Ascending aorta (tissue), 2 donors: Measurements from ENCODE around the gene SORD. TPM values are rescaled to one million over a fixed set of nuclear protein-coding genes. Genes with fewer than 3 reads are reported as not detected.
A peak's percentile ranks its signal among the peaks of the same experiment; 100 is the strongest.
"Not testable (repeated sequence)": the region's sequence is repeated elsewhere in the genome, so short reads cannot be mapped to it uniquely, and the experiment has no call there.

ENCODE experiments used
- DNase-seq, 2 donors: peaks; one replicate each; pipeline ENCODE4 v3.0.0-alpha.2; 2019; ENCODE audit warnings: low spot score in 2 of 2
- H3K27ac ChIP-seq, 2 donors: fragments of 200-600 bp; sonication (generic); one replicate each; pipeline ENCODE4 v1.5.1; 2016 to 2017; ENCODE audit warnings: mild to moderate bottlenecking in 1 of 2
- H3K27me3 ChIP-seq: fragments of 200-600 bp; sonication (generic); one replicate; pipeline ENCODE4 v1.5.1; 2017
- H3K36me3 ChIP-seq, 2 donors: fragments of 200-600 bp; sonication (generic); one replicate each; pipeline ENCODE4 v1.5.1; 2016
- H3K4me1 ChIP-seq, 2 donors: fragments of 200-600 bp; sonication (generic); one replicate each; pipeline ENCODE4 v1.5.1; 2016 to 2017; ENCODE audit warnings: mild to moderate bottlenecking in 1 of 2
- H3K4me3 ChIP-seq, 2 donors: fragments of 200-600 bp; sonication (generic); one replicate each; pipeline ENCODE4 v1.5.1; 2016 to 2017; ENCODE audit warnings: mild to moderate bottlenecking in 1 of 2
- H3K9me3 ChIP-seq, 2 donors: fragments of 200-600 bp; sonication (generic); one replicate each; pipeline ENCODE4 v1.5.1; 2016
- intact Hi-C: fragments of 100-400 bp; cut with DNase I; formaldehyde crosslinking; loops from one replicate; pipeline ENCODE4 v1.15.1; 2023
- total RNA-seq: library from RNA; depleted of rRNA; stranded (reverse); fragments of >200 nt; gene quantifications from one replicate; pipeline ENCODE4 v1.1.0, GENCODE V29; 2016
- TF ChIP-seq, protein P1 (sequence below), 3 experiments: fragments of 200-600 bp in 2 of 3; fragments of 450-650 bp in 1 of 3; sonication (generic) in 2 of 3; IDR thresholded peaks; one replicate each; pipeline ENCODE4 v1.5.1; 2016 to 2019; ENCODE audit warnings: antibody characterized with exemption in 3 of 3, mild to moderate bottlenecking in 1 of 3, moderate library complexity in 1 of 3

SORD gene
- total RNA-seq, 1 donor from 2014 or later = 6.5 TPM

DNA sequence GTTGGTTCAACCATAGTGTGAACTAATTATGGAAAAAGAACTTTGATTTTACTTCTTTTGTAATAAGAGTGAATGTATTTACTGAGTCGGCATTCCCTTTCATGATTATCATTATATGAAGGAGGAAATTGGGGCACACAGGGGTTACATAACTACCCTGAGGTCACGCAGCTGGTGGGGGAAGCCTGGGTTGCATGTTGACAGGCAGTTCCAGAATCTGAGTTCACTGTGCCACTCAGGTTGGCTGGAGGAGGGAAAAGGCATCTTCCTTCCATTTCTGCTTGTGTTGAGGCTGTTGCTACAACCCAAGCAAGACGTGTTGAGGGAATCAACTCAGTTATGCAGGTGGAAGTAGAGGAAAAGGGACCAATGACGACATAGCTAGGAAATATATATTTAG is 11.1 kb downstream of the SORD start:
- H3K9me3 ChIP-seq, H3K36me3 ChIP-seq, H3K27ac ChIP-seq, intact Hi-C loops, H3K4me3 ChIP-seq, H3K4me1 ChIP-seq, DNase-seq, H3K27me3 ChIP-seq: not testable (repeated sequence)

DNA sequence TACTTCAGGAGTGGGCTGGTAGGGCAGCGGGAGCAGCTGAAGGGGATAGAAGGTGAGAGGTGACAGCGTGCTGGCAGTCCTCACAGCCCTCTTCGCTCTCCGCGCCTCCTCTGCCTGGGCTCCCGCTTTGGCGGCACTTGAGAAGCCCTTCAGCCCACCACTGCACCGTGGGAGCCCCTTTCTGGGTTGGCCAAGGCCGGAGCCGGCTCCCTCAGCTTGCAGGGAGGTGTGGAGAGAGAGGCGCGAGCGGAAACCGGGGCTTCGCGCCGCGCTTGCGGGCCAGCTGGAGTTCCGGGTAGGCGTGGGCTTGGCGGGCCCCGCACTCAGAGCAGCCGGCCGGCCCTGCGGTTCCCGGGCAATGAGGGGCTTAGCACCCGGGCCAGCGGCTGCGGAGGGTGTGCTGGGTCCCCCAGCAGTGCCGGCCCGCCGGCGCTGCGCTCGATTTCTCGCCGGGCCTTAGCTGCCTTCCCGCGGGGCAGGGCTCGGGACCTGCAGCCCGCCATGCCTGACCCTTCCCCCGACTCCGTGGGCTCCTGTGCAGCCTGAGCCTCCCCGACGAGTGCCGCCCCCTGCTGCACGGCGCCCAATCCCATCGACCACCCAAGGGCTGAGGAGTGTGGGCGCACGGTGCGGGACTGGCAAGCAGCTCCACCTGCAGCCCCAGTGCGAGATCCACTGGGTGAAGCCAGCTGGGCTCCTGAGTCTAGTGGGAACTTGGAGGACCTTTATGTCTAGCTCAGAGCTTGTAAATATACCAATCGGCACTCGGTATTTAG is 11.8 kb downstream of the SORD start:
- H3K27me3 ChIP-seq, H3K27ac ChIP-seq, H3K4me1 ChIP-seq, DNase-seq, H3K36me3 ChIP-seq, H3K9me3 ChIP-seq, H3K4me3 ChIP-seq: not testable (repeated sequence)
- intact Hi-C loops = loop anchor here (5.0 kb wide), 1 partner anchor 182 kb away; no protein-coding TSS in a partner anchor

DNA sequence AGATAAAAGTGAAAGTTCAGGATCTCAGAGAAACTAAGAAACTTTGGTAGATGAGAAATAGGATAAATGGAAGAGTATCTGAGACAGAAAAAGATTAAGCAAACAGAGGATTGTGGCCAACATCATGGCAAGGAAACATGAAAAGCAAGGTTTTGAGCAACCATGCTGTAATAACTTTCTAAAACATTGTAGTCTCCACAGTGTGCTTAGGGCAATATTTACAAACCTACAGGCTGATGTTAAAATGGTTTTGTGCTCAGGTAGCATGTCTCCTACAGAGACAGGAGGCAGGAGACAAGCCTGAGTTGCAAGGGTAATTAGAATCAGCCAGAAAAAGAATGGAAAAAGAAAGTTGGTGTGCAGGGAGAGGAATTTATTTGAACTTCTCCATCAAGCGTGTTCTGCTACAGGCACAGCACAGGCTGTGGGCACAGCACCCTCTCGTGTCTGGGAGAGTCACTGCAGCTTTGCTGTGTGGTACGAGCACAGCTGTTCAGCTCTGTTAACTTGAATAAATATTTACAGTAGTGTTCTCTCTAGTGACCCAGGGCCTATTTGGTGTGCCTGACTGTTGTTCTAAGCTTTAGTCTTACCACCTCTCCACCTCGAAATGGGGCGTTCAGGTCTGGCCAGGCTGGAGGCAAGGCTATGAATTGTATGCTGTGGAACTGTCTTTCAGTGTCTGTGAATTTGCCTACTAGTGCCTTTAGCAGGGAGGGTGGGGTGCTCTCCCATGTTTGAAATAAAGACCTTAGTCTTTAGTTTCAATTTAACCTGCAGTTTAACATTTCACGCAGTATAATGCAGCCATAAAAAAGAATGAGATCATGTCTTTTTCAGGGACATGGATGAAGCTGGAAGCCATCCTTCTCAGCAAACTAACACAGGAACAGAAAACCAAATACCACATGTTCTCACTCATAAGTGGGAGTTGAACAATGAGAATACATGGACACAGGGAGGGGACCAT is 14.1 kb downstream of the SORD start:
- TF ChIP-seq, protein P1, sequence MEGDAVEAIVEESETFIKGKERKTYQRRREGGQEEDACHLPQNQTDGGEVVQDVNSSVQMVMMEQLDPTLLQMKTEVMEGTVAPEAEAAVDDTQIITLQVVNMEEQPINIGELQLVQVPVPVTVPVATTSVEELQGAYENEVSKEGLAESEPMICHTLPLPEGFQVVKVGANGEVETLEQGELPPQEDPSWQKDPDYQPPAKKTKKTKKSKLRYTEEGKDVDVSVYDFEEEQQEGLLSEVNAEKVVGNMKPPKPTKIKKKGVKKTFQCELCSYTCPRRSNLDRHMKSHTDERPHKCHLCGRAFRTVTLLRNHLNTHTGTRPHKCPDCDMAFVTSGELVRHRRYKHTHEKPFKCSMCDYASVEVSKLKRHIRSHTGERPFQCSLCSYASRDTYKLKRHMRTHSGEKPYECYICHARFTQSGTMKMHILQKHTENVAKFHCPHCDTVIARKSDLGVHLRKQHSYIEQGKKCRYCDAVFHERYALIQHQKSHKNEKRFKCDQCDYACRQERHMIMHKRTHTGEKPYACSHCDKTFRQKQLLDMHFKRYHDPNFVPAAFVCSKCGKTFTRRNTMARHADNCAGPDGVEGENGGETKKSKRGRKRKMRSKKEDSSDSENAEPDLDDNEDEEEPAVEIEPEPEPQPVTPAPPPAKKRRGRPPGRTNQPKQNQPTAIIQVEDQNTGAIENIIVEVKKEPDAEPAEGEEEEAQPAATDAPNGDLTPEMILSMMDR (IDR thresholded peaks at IDR 0.05) = peak; percentile 74 to 92 (median 75)
- not testable (repeated sequence) for H3K27ac ChIP-seq, H3K9me3 ChIP-seq, H3K4me1 ChIP-seq, H3K27me3 ChIP-seq, H3K4me3 ChIP-seq, H3K36me3 ChIP-seq
- DNase-seq = peak in 1 of 2 donors; percentile 70
- intact Hi-C loops = loop anchor here (1.0 to 5.0 kb wide), 2 partner anchors 69 to 185 kb away; no protein-coding TSS in a partner anchor

DNA sequence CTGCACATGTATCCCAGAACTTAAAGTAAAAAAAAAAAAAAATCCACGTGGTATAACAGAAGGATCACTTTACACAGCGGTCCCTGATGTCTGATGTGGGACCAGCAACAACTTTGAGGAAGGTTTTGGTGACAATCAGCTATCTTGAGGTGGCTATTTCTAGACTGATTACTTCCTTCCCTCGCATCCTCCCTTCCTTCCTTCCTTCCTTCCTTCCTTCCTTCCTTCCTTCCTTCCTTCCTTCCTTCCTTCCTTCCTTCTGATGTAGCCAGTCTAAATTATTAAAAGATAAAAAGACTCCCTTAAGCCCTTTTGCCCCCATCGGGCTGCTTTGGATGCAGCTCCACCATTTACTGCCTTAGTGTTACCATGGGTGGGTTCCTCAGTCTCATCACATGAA is 14.9 kb downstream of the SORD start:
- Histone ChIP-seq H3K36me3 (no peaks in the 10 kb centered on the region), H3K4me3 (no peak overlapping the region), H3K4me1 (no peaks in the 10 kb centered on the region), H3K27me3 (no peaks in the 10 kb centered on the region), H3K9me3 (no peaks in the 10 kb centered on the region), H3K27ac (no peak overlapping the region)
- TF ChIP-seq, protein P1 (IDR thresholded peaks at IDR 0.05) = no peak
- intact Hi-C loops = loop anchor here (1.0 to 5.0 kb wide), 2 partner anchors 70 to 186 kb away; no protein-coding TSS in a partner anchor
- DNase-seq = no peak

DNA sequence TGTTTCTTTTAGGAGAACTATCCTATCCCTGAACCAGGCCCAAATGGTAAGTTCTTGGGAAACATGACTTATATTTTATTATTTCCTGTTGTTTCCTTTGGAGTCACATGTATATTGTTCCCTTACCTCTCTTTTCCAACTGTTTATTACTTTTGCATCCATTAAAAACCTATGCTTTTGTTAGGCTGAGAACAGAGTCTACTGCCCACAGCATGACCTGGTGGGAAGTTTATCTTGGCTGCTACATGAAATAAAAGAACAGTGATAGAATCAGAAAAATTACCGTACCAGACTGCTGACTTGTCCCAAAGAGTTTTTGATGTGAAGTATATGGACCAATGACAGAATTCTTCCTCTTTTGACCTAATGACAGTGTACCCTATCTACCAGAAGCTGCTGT is 17.4 kb downstream of the SORD start:
- DNase-seq, H3K27ac ChIP-seq, intact Hi-C loops, H3K36me3 ChIP-seq, H3K9me3 ChIP-seq, H3K27me3 ChIP-seq, H3K4me3 ChIP-seq, H3K4me1 ChIP-seq: not testable (repeated sequence)

DNA sequence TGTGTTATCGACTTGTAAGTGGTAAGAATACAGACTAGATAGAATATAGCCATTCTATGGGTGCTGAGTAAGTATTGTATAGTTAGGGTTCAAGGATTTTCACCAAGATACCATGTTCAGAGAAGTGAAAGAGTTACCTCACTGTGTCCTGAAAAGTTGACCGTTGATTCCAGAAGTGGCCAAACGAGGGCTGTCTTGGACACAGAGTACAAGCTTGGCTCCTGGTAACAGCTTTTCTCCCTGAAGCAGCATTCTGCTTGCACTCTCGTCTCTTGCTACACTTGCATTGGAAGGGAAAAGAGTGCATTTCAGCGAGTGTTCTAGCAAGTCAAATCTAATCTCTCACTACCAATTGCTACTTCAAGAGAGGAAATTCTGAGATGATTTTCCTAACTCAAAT is 18.5 kb downstream of the SORD start:
- H3K36me3 ChIP-seq, DNase-seq, H3K4me1 ChIP-seq: not testable (repeated sequence)

DNA sequence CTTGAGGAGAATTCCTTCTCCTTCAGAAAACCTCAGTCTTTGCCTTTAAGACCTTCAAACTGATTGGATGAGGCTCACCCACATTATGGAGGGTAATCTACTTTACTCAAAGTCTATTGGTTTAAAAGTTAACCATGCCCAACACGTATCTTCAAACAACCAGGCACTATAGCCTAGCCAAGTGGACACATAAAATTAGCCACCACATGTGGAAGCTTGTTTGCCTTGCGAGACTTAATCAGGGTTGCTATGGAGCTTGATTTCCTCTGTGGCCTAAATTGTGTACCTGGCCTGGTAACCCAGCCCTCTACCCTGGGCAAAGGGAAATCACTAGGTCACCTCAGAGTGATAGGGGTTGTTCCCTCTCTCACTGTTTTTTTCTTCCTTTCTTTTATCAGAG is 19.9 kb downstream of the SORD start:
- intact Hi-C loops, H3K36me3 ChIP-seq, H3K4me3 ChIP-seq, H3K4me1 ChIP-seq, H3K27ac ChIP-seq, H3K9me3 ChIP-seq, H3K27me3 ChIP-seq, DNase-seq: not testable (repeated sequence)

More for the DNA sequence above, 18.5 kb downstream of the SORD start:
- H3K27me3 ChIP-seq, H3K4me3 ChIP-seq, H3K27ac ChIP-seq, intact Hi-C loops, H3K9me3 ChIP-seq: not testable (repeated sequence)

DNA sequence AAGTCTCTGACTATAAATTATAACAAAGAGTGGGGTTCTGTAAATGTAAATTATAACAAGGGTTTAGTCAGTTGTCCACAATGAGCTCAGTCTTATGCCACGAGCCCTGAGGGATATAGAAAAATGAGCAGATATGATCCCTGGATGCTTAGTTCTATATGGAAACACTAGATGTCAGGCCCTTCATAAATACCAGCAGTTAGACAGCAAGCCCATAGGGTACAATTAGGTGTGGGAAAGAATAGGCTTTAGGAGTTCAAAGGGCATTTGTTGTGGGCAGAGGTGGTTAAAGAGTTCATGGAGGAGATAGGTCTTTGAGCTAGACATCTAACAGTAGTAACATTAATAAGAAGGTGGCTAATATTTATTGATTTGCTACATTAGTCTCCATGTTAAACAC is 21.3 kb downstream of the SORD start:
- H3K4me1 ChIP-seq, H3K27ac ChIP-seq, H3K9me3 ChIP-seq, H3K36me3 ChIP-seq, DNase-seq, H3K27me3 ChIP-seq, intact Hi-C loops, H3K4me3 ChIP-seq: not testable (repeated sequence)

DNA sequence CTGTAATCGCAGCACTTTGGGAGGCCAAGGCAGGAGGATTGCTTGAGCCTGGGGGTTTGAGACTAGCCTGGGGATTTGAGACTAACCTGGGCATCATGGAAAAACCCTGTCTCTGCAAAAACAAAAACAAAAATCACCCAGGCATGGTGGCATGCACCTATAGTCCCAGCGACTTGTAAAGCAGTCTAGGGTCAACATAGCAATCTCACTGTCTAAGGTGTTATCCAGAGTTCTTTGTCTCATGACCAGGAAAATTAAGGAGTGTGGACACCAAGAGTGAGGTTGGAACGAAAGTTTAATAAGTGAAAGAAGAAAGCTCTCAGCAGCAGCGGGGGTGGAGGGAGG is 25.4 kb downstream of the SORD start:
- H3K27me3 ChIP-seq, H3K4me1 ChIP-seq, H3K4me3 ChIP-seq, H3K27ac ChIP-seq, H3K36me3 ChIP-seq, H3K9me3 ChIP-seq, DNase-seq, intact Hi-C loops: not testable (repeated sequence)
